Mesenchymal stem cell (in vitro differentiated cells and primary cell): ENCODE data around the gene STXBP2.

Source experiments
- DNase-seq: peaks from one replicate; pipeline ENCODE4 v3.0.0-alpha.2; 2013
- H2AFZ ChIP-seq: one replicate; pipeline ENCODE4 v1.6.1; 2013; ENCODE audit warnings: low read depth, mild to moderate bottlenecking, control low read depth, inconsistent platforms, low read length, moderate library complexity
- H2AK5ac ChIP-seq: 2 replicates; pipeline ENCODE4 v1.6.1; 2013; ENCODE audit warnings: low read length, moderate library complexity, mild to moderate bottlenecking, inconsistent platforms; ENCODE audit not compliant: severe bottlenecking
- H2BK120ac ChIP-seq: one replicate; pipeline ENCODE4 v1.6.1; 2013; ENCODE audit warnings: low read depth, mild to moderate bottlenecking, inconsistent platforms, low read length, moderate library complexity
- H2BK12ac ChIP-seq, 2 experiments: one replicate each; pipeline ENCODE4 v1.6.1; 2013; ENCODE audit warnings: inconsistent platforms in 2 of 2, low read length in 2 of 2, mild to moderate bottlenecking in 2 of 2, moderate library complexity in 2 of 2, control low read depth in 1 of 2
- H2BK15ac ChIP-seq: one replicate; pipeline ENCODE4 v1.6.1; 2013; ENCODE audit warnings: mild to moderate bottlenecking, low read depth, inconsistent platforms; ENCODE audit not compliant: poor library complexity, severe bottlenecking
- H2BK5ac ChIP-seq: 2 replicates; pipeline ENCODE4 v1.6.1; 2013; ENCODE audit warnings: low read depth, mild to moderate bottlenecking, low read length, control low read depth, inconsistent platforms; ENCODE audit not compliant: poor library complexity, severe bottlenecking
- H3K14ac ChIP-seq, 2 experiments: one replicate each; pipeline ENCODE4 v1.6.1; 2013; ENCODE audit warnings: inconsistent platforms in 2 of 2, low read length in 2 of 2, control low read depth in 1 of 2, mild to moderate bottlenecking in 1 of 2, moderate library complexity in 1 of 2
- H3K18ac ChIP-seq, 2 experiments: one replicate each; pipeline ENCODE4 v1.6.1; 2013; ENCODE audit warnings: inconsistent platforms in 2 of 2, low read length in 2 of 2, control low read depth in 1 of 2, low read depth in 1 of 2, mild to moderate bottlenecking in 1 of 2
- H3K23ac ChIP-seq, 2 experiments: one replicate each; pipeline ENCODE4 v1.6.1; 2013; ENCODE audit warnings: inconsistent platforms in 2 of 2, low read length in 2 of 2, mild to moderate bottlenecking in 2 of 2, moderate library complexity in 2 of 2, control low read depth in 1 of 2
- H3K27ac ChIP-seq: 2 replicates; pipeline ENCODE4 v1.5.1; 2013; ENCODE audit warnings: mild to moderate bottlenecking, moderate library complexity, low read length, control low read depth, inconsistent platforms; ENCODE audit not compliant: poor library complexity, severe bottlenecking
- H3K27me3 ChIP-seq, 2 experiments: 2 replicates each; pipeline versions ENCODE4 v1.6.1 to v1.7.0; 2013; ENCODE audit warnings: low read length in 2 of 2, mild to moderate bottlenecking in 2 of 2, moderate library complexity in 2 of 2, control low read depth in 1 of 2, inconsistent platforms in 1 of 2; ENCODE audit not compliant: control insufficient read depth in 1 of 2, insufficient read depth in 1 of 2
- H3K36me3 ChIP-seq, 2 experiments: 2 replicates each; pipeline versions ENCODE4 v1.6.1 to v1.7.0; 2013; ENCODE audit warnings: low read length in 2 of 2, control low read depth in 1 of 2, inconsistent platforms in 1 of 2, low read depth in 1 of 2, mild to moderate bottlenecking in 1 of 2; ENCODE audit not compliant: insufficient read depth in 2 of 2, control insufficient read depth in 1 of 2
- H3K4ac ChIP-seq, 2 experiments: one replicate each; pipeline ENCODE4 v1.6.1; 2013; ENCODE audit warnings: inconsistent platforms in 2 of 2, low read length in 2 of 2, mild to moderate bottlenecking in 2 of 2, moderate library complexity in 2 of 2, control low read depth in 1 of 2, low read depth in 1 of 2
- H3K4me1 ChIP-seq: 2 replicates; pipeline ENCODE4 v1.6.1; 2013; ENCODE audit warnings: low read depth, low read length, control low read depth; ENCODE audit not compliant: control insufficient read depth, insufficient read depth
- H3K4me2 ChIP-seq: 2 replicates; pipeline ENCODE4 v1.6.1; 2013; ENCODE audit warnings: low read length, mild to moderate bottlenecking, inconsistent platforms; ENCODE audit not compliant: poor library complexity, severe bottlenecking
- H3K4me3 ChIP-seq, 2 experiments: 2 replicates each; pipeline versions ENCODE4 v1.5.1 to v1.7.0; 2013; ENCODE audit warnings: low read length in 2 of 2, mild to moderate bottlenecking in 2 of 2, control low read depth in 1 of 2, low read depth in 1 of 2; ENCODE audit not compliant: insufficient read depth in 1 of 2
- H3K79me1 ChIP-seq: replicated peaks from 2 replicates; pipeline ENCODE4 v1.6.1; 2013; ENCODE audit warnings: mild to moderate bottlenecking, control low read depth, low read length, inconsistent platforms; ENCODE audit not compliant: poor library complexity, severe bottlenecking
- H3K9ac ChIP-seq: 2 replicates; pipeline ENCODE4 v1.7.0; 2013; ENCODE audit warnings: mild to moderate bottlenecking, low read length, moderate library complexity
- H3K9me3 ChIP-seq: 2 replicates; pipeline ENCODE4 v1.7.0; 2013; ENCODE audit warnings: mild to moderate bottlenecking, low read length; ENCODE audit not compliant: control insufficient read depth
- H4K8ac ChIP-seq: one replicate; pipeline ENCODE4 v1.6.1; 2013; ENCODE audit warnings: inconsistent platforms, mild to moderate bottlenecking, low read length, moderate library complexity
- H4K91ac ChIP-seq: one replicate; pipeline ENCODE4 v1.6.1; 2013; ENCODE audit warnings: mild to moderate bottlenecking, low read length, inconsistent platforms
- WGBS: methylation state at CpG from one replicate; pipeline ENCODE4 v1.1.7; 2013; ENCODE audit warnings: mixed read lengths; 5-methylcytosine and 5-hydroxymethylcytosine counted together

Gene STXBP2

GRCh38 chr19:7617172-7617571 is 19.7 kb upstream of the STXBP2 start:
- Histone ChIP-seq H4K91ac (no peak overlapping the region), H3K4me2 (no peak overlapping the region), H2AFZ (no peak overlapping the region)

GRCh38 chr19:7617735-7618134 is 19.2 kb upstream of the STXBP2 start:
- Histone ChIP-seq H2AK5ac (no peak overlapping the region), H2BK120ac (no peak overlapping the region), H3K36me3 (peaks cover 28 to 63% of the 10 kb centered on the region in 2 experiments), H2BK15ac (no peak overlapping the region), H2AFZ (no peak overlapping the region), H3K4me3 (no peak overlapping the region), H3K4me2 (no peak overlapping the region), H2BK5ac (no peak overlapping the region), H3K4ac (no peak overlapping the region), H3K18ac (no peak overlapping the region), H3K9me3 (no peaks in the 10 kb centered on the region), H3K4me1 (no peaks in the 10 kb centered on the region), H4K91ac (no peak overlapping the region), H3K27me3 (no peaks in the 10 kb centered on the region), H2BK12ac (no peak overlapping the region), H3K27ac (no peak overlapping the region), H3K14ac (no peak overlapping the region), H3K79me1 (peaks cover 10% of the 10 kb centered on the region), H4K8ac (no peak overlapping the region), H3K23ac (no peak overlapping the region), H3K9ac (no peak overlapping the region)
- no peak for DNase-seq
- 97% methylated on average over 26 of the region's 28 CpGs for WGBS

More at GRCh38 chr19:7617172-7617571, 19.7 kb upstream of the STXBP2 start:
- no peak overlapping the region for H2BK15ac ChIP-seq
- no peak overlapping the region for H2BK12ac ChIP-seq
- no peaks in the 10 kb centered on the region for H3K4me1 ChIP-seq
- H4K8ac ChIP-seq, result no peak overlapping the region
- peaks cover 22 to 60% of the 10 kb centered on the region in 2 experiments for H3K36me3 ChIP-seq
- no peak overlapping the region for H2AK5ac ChIP-seq
- no peak overlapping the region for H3K4me3 ChIP-seq
- H2BK120ac ChIP-seq, result no peak overlapping the region
- H3K14ac ChIP-seq, result no peak overlapping the region
- no peaks in the 10 kb centered on the region for H3K27me3 ChIP-seq
- H3K79me1 ChIP-seq, result peaks cover 5% of the 10 kb centered on the region
- H3K27ac ChIP-seq, result no peak overlapping the region
- WGBS, result 95% methylated on average over 12 of the region's 12 CpGs
- H3K9me3 ChIP-seq, result no peaks in the 10 kb centered on the region
- no peak overlapping the region for H3K23ac ChIP-seq
- H2BK5ac ChIP-seq, result no peak overlapping the region
- no peak for DNase-seq
- H3K4ac ChIP-seq, result no peak overlapping the region
- no peak overlapping the region for H3K9ac ChIP-seq
- H3K18ac ChIP-seq, result no peak overlapping the region

GRCh38 chr19:7618348-7618747 is 18.6 kb upstream of the STXBP2 start:
- Histone ChIP-seq H3K23ac (no peak overlapping the region), H3K27ac (no peak overlapping the region), H3K14ac (no peak overlapping the region), H3K9ac (no peak overlapping the region), H2BK12ac (peak overlapping the region in 1 of 2 experiments; percentile 38), H2BK120ac (no peak overlapping the region), H4K91ac (no peak overlapping the region), H3K9me3 (no peaks in the 10 kb centered on the region), H3K79me1 (peaks cover 12% of the 10 kb centered on the region), H3K36me3 (peaks cover 33 to 70% of the 10 kb centered on the region in 2 experiments), H2AK5ac (no peak overlapping the region), H3K18ac (no peak overlapping the region), H3K27me3 (no peaks in the 10 kb centered on the region), H4K8ac (no peak overlapping the region), H3K4me3 (no peak overlapping the region), H3K4ac (no peak overlapping the region), H2BK15ac (no peak overlapping the region), H2AFZ (no peak overlapping the region), H2BK5ac (no peak overlapping the region), H3K4me1 (no peaks in the 10 kb centered on the region), H3K4me2 (no peak overlapping the region)
- no peak for DNase-seq
- WGBS, result 91% methylated on average over 4 of the region's 4 CpGs

- no peak overlapping the region for H3K4me2 ChIP-seq
These were observed 18.0 kb upstream of the STXBP2 start for GRCh38 chr19:7618771-7619510.

More at GRCh38 chr19:7618771-7619510, 18.0 kb upstream of the STXBP2 start:
- H4K8ac ChIP-seq, result no peak overlapping the region
- no peak for DNase-seq
- peaks cover 12% of the 10 kb centered on the region for H3K79me1 ChIP-seq
- H3K9me3 ChIP-seq, result no peaks in the 10 kb centered on the region
- no peaks in the 10 kb centered on the region for H3K27me3 ChIP-seq
- no peak overlapping the region for H2BK120ac ChIP-seq
- no peak overlapping the region for H4K91ac ChIP-seq
- no peak overlapping the region for H2BK15ac ChIP-seq
- no peak overlapping the region for H3K9ac ChIP-seq
- no peak overlapping the region for H3K4me3 ChIP-seq
- no peak overlapping the region for H3K18ac ChIP-seq
- H3K36me3 ChIP-seq, result peaks cover 33 to 75% of the 10 kb centered on the region in 2 experiments
- H2BK5ac ChIP-seq, result no peak overlapping the region
- H3K4ac ChIP-seq, result no peak overlapping the region
- no peak overlapping the region for H2AK5ac ChIP-seq
- no peak overlapping the region for H3K27ac ChIP-seq
- no peak overlapping the region for H3K14ac ChIP-seq
- H3K23ac ChIP-seq, result no peak overlapping the region
- WGBS, result 97% methylated on average over 20 of the region's 21 CpGs
- H2BK12ac ChIP-seq, result no peak overlapping the region
- H2AFZ ChIP-seq, result no peak overlapping the region
- no peaks in the 10 kb centered on the region for H3K4me1 ChIP-seq
